ENCODE results near the gene RUSF1.

DNA sequence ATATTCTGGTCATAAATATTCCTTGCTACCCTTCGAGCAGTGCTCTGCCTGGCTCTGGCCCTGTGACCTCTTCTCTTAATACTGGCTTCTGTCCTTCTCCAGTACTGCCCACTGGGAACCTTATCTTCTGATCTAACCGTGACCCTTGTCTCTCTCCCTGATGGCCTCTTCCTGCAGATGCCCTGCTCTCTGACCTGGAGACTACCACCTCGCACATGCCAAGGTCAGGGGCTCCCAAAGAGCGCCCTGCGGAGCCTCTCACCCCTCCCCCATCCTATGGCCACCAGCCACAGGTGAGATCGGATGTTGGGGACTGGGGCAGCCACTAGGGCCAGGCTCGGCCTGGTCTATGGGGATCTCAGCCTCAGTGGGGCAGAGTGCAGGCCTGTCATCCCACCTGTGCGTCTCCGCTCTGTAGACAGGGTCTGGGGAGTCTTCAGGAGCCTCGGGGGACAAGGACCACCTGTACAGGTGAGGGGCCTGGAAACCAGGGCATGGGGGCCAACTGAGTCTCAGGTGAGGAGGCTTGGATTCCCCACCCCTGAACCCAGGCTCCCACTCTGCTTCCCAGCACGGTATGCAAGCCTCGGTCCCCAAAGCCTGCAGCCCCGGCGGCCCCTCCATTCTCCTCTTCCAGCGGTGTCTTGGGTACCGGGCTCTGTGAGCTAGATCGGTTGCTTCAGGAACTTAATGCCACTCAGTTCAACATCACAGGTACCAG, 34.8 kb downstream of the RUSF1 start:
- TF ChIP-seq, protein P1, sequence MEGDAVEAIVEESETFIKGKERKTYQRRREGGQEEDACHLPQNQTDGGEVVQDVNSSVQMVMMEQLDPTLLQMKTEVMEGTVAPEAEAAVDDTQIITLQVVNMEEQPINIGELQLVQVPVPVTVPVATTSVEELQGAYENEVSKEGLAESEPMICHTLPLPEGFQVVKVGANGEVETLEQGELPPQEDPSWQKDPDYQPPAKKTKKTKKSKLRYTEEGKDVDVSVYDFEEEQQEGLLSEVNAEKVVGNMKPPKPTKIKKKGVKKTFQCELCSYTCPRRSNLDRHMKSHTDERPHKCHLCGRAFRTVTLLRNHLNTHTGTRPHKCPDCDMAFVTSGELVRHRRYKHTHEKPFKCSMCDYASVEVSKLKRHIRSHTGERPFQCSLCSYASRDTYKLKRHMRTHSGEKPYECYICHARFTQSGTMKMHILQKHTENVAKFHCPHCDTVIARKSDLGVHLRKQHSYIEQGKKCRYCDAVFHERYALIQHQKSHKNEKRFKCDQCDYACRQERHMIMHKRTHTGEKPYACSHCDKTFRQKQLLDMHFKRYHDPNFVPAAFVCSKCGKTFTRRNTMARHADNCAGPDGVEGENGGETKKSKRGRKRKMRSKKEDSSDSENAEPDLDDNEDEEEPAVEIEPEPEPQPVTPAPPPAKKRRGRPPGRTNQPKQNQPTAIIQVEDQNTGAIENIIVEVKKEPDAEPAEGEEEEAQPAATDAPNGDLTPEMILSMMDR (IDR thresholded peaks at IDR 0.05; ENCODE audit: insufficient read depth, low read length, poor library complexity, severe bottlenecking) = no peak
- TF ChIP-seq EZH2phosphoT487 (conservative IDR thresholded peaks at IDR 0.05; ENCODE audit: low read length) = no peak
